ENCODE measurements around the gene BLM.

BLM gene

GRCh38 chr15:90691369-90691768 lies 25.8 kb upstream of the BLM start:
- FAIRE-seq (no peak), DNase-seq (ENCODE audit: low spot score) (no peak)

GRCh38 chr15:90691982-90692773 lies 25.0 kb upstream of the BLM start:
- FAIRE-seq (no peak), DNase-seq (ENCODE audit: low spot score) (no peak)

GRCh38 chr15:90694987-90695386 lies 22.2 kb upstream of the BLM start:
- FAIRE-seq (no peak), DNase-seq (ENCODE audit: low spot score) (no peak)

GRCh38 chr15:90697175-90697574 lies 20.0 kb upstream of the BLM start:
- no peak for FAIRE-seq
- no peak for DNase-seq (ENCODE audit: low spot score)

- FAIRE-seq (no peak), DNase-seq (ENCODE audit: low spot score) (no peak)
Measured at GRCh38 chr15:90698629-90699028, 18.5 kb upstream of the BLM start.

GRCh38 chr15:90701048-90701447 lies 16.1 kb upstream of the BLM start:
- DNase-seq (ENCODE audit: low spot score) (no peak), FAIRE-seq (no peak)

- DNase-seq (ENCODE audit: low spot score): no peak
- FAIRE-seq: no peak
Measured at GRCh38 chr15:90701880-90702630, 15.1 kb upstream of the BLM start.

GRCh38 chr15:90703455-90703854 lies 13.7 kb upstream of the BLM start:
- FAIRE-seq (no peak), DNase-seq (ENCODE audit: low spot score) (no peak)

GRCh38 chr15:90705212-90705611 lies 11.9 kb upstream of the BLM start:
- FAIRE-seq (no peak), DNase-seq (ENCODE audit: low spot score) (no peak)

- FAIRE-seq: no peak
- no peak for DNase-seq (ENCODE audit: low spot score)
Measured at GRCh38 chr15:90706394-90707327, 10.5 kb upstream of the BLM start.

GRCh38 chr15:90707489-90707888 lies 9.7 kb upstream of the BLM start:
- DNase-seq (ENCODE audit: low spot score): no peak
- no peak for FAIRE-seq

GRCh38 chr15:90708516-90708915 lies 8.6 kb upstream of the BLM start:
- DNase-seq (ENCODE audit: low spot score) (no peak), FAIRE-seq (no peak)

GRCh38 chr15:90709278-90709677 lies 7.9 kb upstream of the BLM start:
- no peak for FAIRE-seq
- DNase-seq (ENCODE audit: low spot score): no peak

GRCh38 chr15:90710436-90711027 lies 6.6 kb upstream of the BLM start:
- FAIRE-seq (no peak), DNase-seq (ENCODE audit: low spot score) (no peak)

GRCh38 chr15:90711418-90711824 lies 5.7 kb upstream of the BLM start:
- FAIRE-seq (no peak), DNase-seq (ENCODE audit: low spot score) (no peak)

- DNase-seq (ENCODE audit: low spot score) (no peak), FAIRE-seq (no peak)
Measured at GRCh38 chr15:90711842-90712241, 5.3 kb upstream of the BLM start.

- FAIRE-seq: peak; percentile 32
- DNase-seq (ENCODE audit: low spot score): no peak
Measured at GRCh38 chr15:90713081-90713480, 4.1 kb upstream of the BLM start.

- no peak for DNase-seq (ENCODE audit: low spot score)
- FAIRE-seq: no peak
Measured at GRCh38 chr15:90716317-90716975, 700 bp upstream of the BLM start.

- DNase-seq (ENCODE audit: low spot score): no peak
- FAIRE-seq: no peak
Measured at GRCh38 chr15:90718232-90718631, 1.1 kb downstream of the BLM start.

- DNase-seq (ENCODE audit: low spot score): no peak
- no peak for FAIRE-seq
Measured at GRCh38 chr15:90720131-90720530, 3.0 kb downstream of the BLM start.

GRCh38 chr15:90729261-90729660 lies 12.1 kb downstream of the BLM start:
- DNase-seq (ENCODE audit: low spot score): no peak

More at GRCh38 chr15:90729261-90729660, 12.1 kb downstream of the BLM start:
- FAIRE-seq: no peak
